ENCODE results near the gene MIA2.
A peak's percentile ranks its signal among the peaks of the same experiment; 100 is the strongest.

The MIA2 gene

GRCh38 chr14:39364509-39364908 is 130.8 kb downstream of the MIA2 start:
- Histone ChIP-seq H3K4me3 (ENCODE audit: low read depth, low read length) (no peak overlapping the region), H3K36me3 (no peaks in the 10 kb centered on the region; the same call in 1 of the 2 replicates), H3K4me1 (peaks cover 4% of the 10 kb centered on the region), H3K27me3 (no peaks in the 10 kb centered on the region), H3K9me3 (no peaks in the 10 kb centered on the region)
- no peak for TF ChIP-seq CTCF (IDR thresholded peaks at IDR 0.05; ENCODE audit: low read depth, low read length)
- DNase-seq = no peak

- TF ChIP-seq CTCF (IDR thresholded peaks at IDR 0.05; ENCODE audit: low read depth, low read length) = no peak
- H3K4me1 ChIP-seq = peaks cover 4% of the 10 kb centered on the region
- H3K27me3 ChIP-seq = no peaks in the 10 kb centered on the region
- DNase-seq = no peak
- no peaks in the 10 kb centered on the region for H3K9me3 ChIP-seq
- no peak overlapping the region for H3K4me3 ChIP-seq (ENCODE audit: low read depth, low read length)
- no peaks in the 10 kb centered on the region; the same call in 1 of the 2 replicates for H3K36me3 ChIP-seq
These were observed 131.6 kb downstream of the MIA2 start for GRCh38 chr14:39365354-39365753.

GRCh38 chr14:39366460-39367386 is 133.0 kb downstream of the MIA2 start:
- Histone ChIP-seq H3K4me1 (peaks cover 4% of the 10 kb centered on the region), H3K27me3 (no peaks in the 10 kb centered on the region), H3K4me3 (ENCODE audit: low read depth, low read length) (no peak overlapping the region), H3K36me3 (no peaks in the 10 kb centered on the region; the same call in 1 of the 2 replicates), H3K9me3 (no peaks in the 10 kb centered on the region)
- no peak for TF ChIP-seq CTCF (IDR thresholded peaks at IDR 0.05; ENCODE audit: low read depth, low read length)
- no peak for DNase-seq

- no peaks in the 10 kb centered on the region for H3K27me3 ChIP-seq
- DNase-seq = no peak
- H3K4me3 ChIP-seq (ENCODE audit: low read depth, low read length) = no peak overlapping the region
- peaks cover 4% of the 10 kb centered on the region for H3K4me1 ChIP-seq
- H3K36me3 ChIP-seq = no peaks in the 10 kb centered on the region; the same call in 1 of the 2 replicates
- no peaks in the 10 kb centered on the region for H3K9me3 ChIP-seq
- TF ChIP-seq CTCF (IDR thresholded peaks at IDR 0.05; ENCODE audit: low read depth, low read length) = no peak
These were observed 133.7 kb downstream of the MIA2 start for GRCh38 chr14:39367387-39367751.

- DNase-seq = peak; percentile 71
- peak; percentile 77 for TF ChIP-seq CTCF (IDR thresholded peaks at IDR 0.05; ENCODE audit: low read depth, low read length)
These were observed 134.7 kb downstream of the MIA2 start for GRCh38 chr14:39368261-39368959.

More at GRCh38 chr14:39368261-39368959, 134.7 kb downstream of the MIA2 start:
- no peak overlapping the region for H3K4me3 ChIP-seq (ENCODE audit: low read depth, low read length)
- H3K27me3 ChIP-seq = no peaks in the 10 kb centered on the region
- peaks cover 4% of the 10 kb centered on the region for H3K4me1 ChIP-seq
- no peaks in the 10 kb centered on the region for H3K9me3 ChIP-seq
- no peaks in the 10 kb centered on the region; the same call in 1 of the 2 replicates for H3K36me3 ChIP-seq

All from BE2C (cell line).